Upper lobe of left lung (tissue), 6 donors: ENCODE data around the gene C10orf71. TPM values are rescaled to one million over a fixed set of nuclear protein-coding genes. Genes with fewer than 3 reads are reported as not detected.

ENCODE experiments used
- ATAC-seq, 2 donors: fragments of 200-7000 bp; cut with Tn5 transposase; one replicate each; pipeline ENCODE4 v1.9.1; 2022; ENCODE audit warnings: mild to moderate bottlenecking in 2 of 2, moderate library complexity in 2 of 2; ENCODE audit not compliant: low FRiP score in 2 of 2
- DNase-seq, 2 donors: peaks; one replicate each; pipeline ENCODE4 v3.0.0-alpha.2; 2019 to 2020
- H3K27ac ChIP-seq, 4 donors: fragments of 200-600 bp; sonication (generic); one replicate each; pipeline ENCODE4 v1.5.1; 2016 to 2019
- H3K27me3 ChIP-seq, 4 donors: fragments of 200-600 bp; sonication (generic); one replicate each; pipeline ENCODE4 v1.5.1; 2017 to 2019
- H3K36me3 ChIP-seq, 4 donors: fragments of 200-600 bp; sonication (generic); one replicate each; pipeline ENCODE4 v1.5.1; 2016 to 2019
- H3K4me1 ChIP-seq, 4 donors: fragments of 200-600 bp; sonication (generic); one replicate each; pipeline ENCODE4 v1.5.1; 2018 to 2019
- H3K4me3 ChIP-seq, 4 donors: fragments of 200-600 bp; sonication (generic); one replicate each; pipeline ENCODE4 v1.5.1; 2017 to 2019; ENCODE audit warnings: mild to moderate bottlenecking in 2 of 4, moderate library complexity in 1 of 4
- H3K9me3 ChIP-seq, 4 donors: fragments of 200-600 bp; sonication (generic); one replicate each; pipeline ENCODE4 v1.5.1; 2018 to 2019
- CTCF ChIP-seq, 6 experiments: fragments of 450-650 bp in 4 of 6; fragments of 200-600 bp in 2 of 6; sonication (generic) in 2 of 6; IDR thresholded peaks; one replicate each; pipeline ENCODE4 v1.5.1; 2016 to 2019; ENCODE audit warnings: antibody characterized with exemption in 6 of 6
- EP300 ChIP-seq, 4 donors: sonication (generic); formaldehyde crosslinking; IDR thresholded peaks; one replicate each; pipeline ENCODE4 v1.5.1; 2017; ENCODE audit warnings: antibody characterized with exemption in 4 of 4, control low read depth in 2 of 4
- POLR2A ChIP-seq, 4 donors: fragments of 450-650 bp; IDR thresholded peaks; one replicate each; pipeline ENCODE4 v1.5.1; 2016 to 2017; ENCODE audit warnings: antibody characterized with exemption in 4 of 4, mild to moderate bottlenecking in 2 of 4
- POLR2AphosphoS5 ChIP-seq, 2 donors: sonication (generic); formaldehyde crosslinking; IDR thresholded peaks; one replicate each; pipeline ENCODE4 v1.5.1; 2017; ENCODE audit warnings: antibody characterized with exemption in 2 of 2
- WGBS, 2 donors: methylation state at CpG; one replicate each; pipeline ENCODE4 v1.1.5; 2017 to 2018; 5-methylcytosine and 5-hydroxymethylcytosine counted together
- total RNA-seq, 6 donors: library from RNA; depleted of rRNA in 4 of 6; stranded (reverse); fragments of >200 nt in 4 of 6; gene quantifications; one replicate each; pipeline versions ENCODE4 v1.1.0 to v1.2.1, GENCODE V29; 2016 to 2021
- donor health status: DM: no; HTN: no; CAD: no; lungs with moderate emphysema.
- donor health status: DM: no; HTN: yes; CAD: no; lungs with severe emphysema.

C10orf71 gene
- total RNA-seq, 6 donors from 2014 or later: not detected

GRCh38 chr10:49302088-49302487 lies 3.1 kb downstream of the C10orf71 start:
- TF ChIP-seq CTCF (IDR thresholded peaks at IDR 0.05) (no peak), POLR2AphosphoS5 (IDR thresholded peaks at IDR 0.05) (no peak), POLR2A (IDR thresholded peaks at IDR 0.05) (no peak), EP300 (IDR thresholded peaks at IDR 0.05) (no peak)
- H3K36me3 ChIP-seq: no peaks in the 10 kb centered on the region
- WGBS, 2 donors: 74 to 79% methylated on average over 2 of the region's 2 CpGs
- H3K9me3 ChIP-seq: no peaks in the 10 kb centered on the region
- peaks cover 0 to 7% (median 5%) of the 10 kb centered on the region in 4 donors for H3K4me1 ChIP-seq
- ATAC-seq (no peak), DNase-seq (no peak)
- H3K27ac ChIP-seq: no peak overlapping the region
- no peaks in the 10 kb centered on the region for H3K27me3 ChIP-seq
- no peak overlapping the region for H3K4me3 ChIP-seq

- H3K4me3 ChIP-seq: no peak overlapping the region
- no peaks in the 10 kb centered on the region for H3K36me3 ChIP-seq
- TF ChIP-seq CTCF (IDR thresholded peaks at IDR 0.05) (no peak), EP300 (IDR thresholded peaks at IDR 0.05) (no peak), POLR2A (IDR thresholded peaks at IDR 0.05) (no peak), POLR2AphosphoS5 (IDR thresholded peaks at IDR 0.05) (no peak)
- ATAC-seq (no peak), DNase-seq (no peak)
- no peak overlapping the region for H3K27ac ChIP-seq
- no peaks in the 10 kb centered on the region for H3K27me3 ChIP-seq
- 64 to 92% methylated on average over 1 of the region's 1 CpG for WGBS, 2 donors
- H3K9me3 ChIP-seq: no peaks in the 10 kb centered on the region
- peaks cover 0 to 5% (median under 1%) of the 10 kb centered on the region in 4 donors for H3K4me1 ChIP-seq
These were observed 4.7 kb downstream of the C10orf71 start for GRCh38 chr10:49303711-49304110.

GRCh38 chr10:49304137-49304536 lies 5.2 kb downstream of the C10orf71 start:
- TF ChIP-seq EP300 (IDR thresholded peaks at IDR 0.05) (no peak), POLR2AphosphoS5 (IDR thresholded peaks at IDR 0.05) (no peak), POLR2A (IDR thresholded peaks at IDR 0.05) (no peak), CTCF (IDR thresholded peaks at IDR 0.05) (no peak)
- no peak for DNase-seq
- WGBS, 2 donors: 82 to 93% methylated on average over 5 of the region's 5 CpGs
- Histone ChIP-seq H3K4me3 (no peak overlapping the region), H3K36me3 (no peaks in the 10 kb centered on the region), H3K9me3 (no peaks in the 10 kb centered on the region), H3K27ac (no peak overlapping the region), H3K27me3 (no peaks in the 10 kb centered on the region), H3K4me1 (peaks cover 0 to 2% (median 0%) of the 10 kb centered on the region in 4 donors)
- no peak for ATAC-seq

- H3K4me1 ChIP-seq: peaks cover 0 to 10% (median 4%) of the 10 kb centered on the region in 4 donors
- no peak for DNase-seq
- H3K27ac ChIP-seq: no peak overlapping the region
- no peaks in the 10 kb centered on the region for H3K36me3 ChIP-seq
- no peak overlapping the region for H3K4me3 ChIP-seq
- no peak for ATAC-seq
- WGBS, 2 donors: 88 to 100% methylated on average over 1 of the region's 1 CpG
- TF ChIP-seq POLR2AphosphoS5 (IDR thresholded peaks at IDR 0.05) (no peak), POLR2A (IDR thresholded peaks at IDR 0.05) (no peak), EP300 (IDR thresholded peaks at IDR 0.05) (no peak), CTCF (IDR thresholded peaks at IDR 0.05) (no peak)
- no peaks in the 10 kb centered on the region for H3K27me3 ChIP-seq
- H3K9me3 ChIP-seq: no peaks in the 10 kb centered on the region
These were observed 9.0 kb downstream of the C10orf71 start for GRCh38 chr10:49307921-49308320.

- TF ChIP-seq POLR2AphosphoS5 (IDR thresholded peaks at IDR 0.05) (no peak), POLR2A (IDR thresholded peaks at IDR 0.05) (no peak), CTCF (IDR thresholded peaks at IDR 0.05) (no peak), EP300 (IDR thresholded peaks at IDR 0.05) (no peak)
- Histone ChIP-seq H3K4me1 (peaks cover 0 to 10% (median 4%) of the 10 kb centered on the region in 4 donors), H3K27ac (no peak overlapping the region), H3K4me3 (no peak overlapping the region), H3K27me3 (no peaks in the 10 kb centered on the region), H3K9me3 (no peaks in the 10 kb centered on the region), H3K36me3 (no peaks in the 10 kb centered on the region)
- DNase-seq (no peak), ATAC-seq (no peak)
- WGBS, 2 donors: 89 to 94% methylated on average over 3 to 5 of the region's 5 CpGs
These were observed 9.9 kb downstream of the C10orf71 start for GRCh38 chr10:49308881-49309280.
